Endothelial cell of umbilical vein (primary cell): ENCODE data around the gene SFMBT2.
"Not testable (repeated sequence)": the region's sequence is repeated elsewhere in the genome, so short reads cannot be mapped to it uniquely, and the experiment has no call there.

Experiments
- EZH2 ChIP-seq: IDR thresholded peaks from 2 replicates; pipeline ENCODE4 v1.6.1; 2012; ENCODE audit warnings: borderline replicate concordance, low read depth, mild to moderate bottlenecking, moderate library complexity, low read length, inconsistent platforms; ENCODE audit not compliant: severe bottlenecking
- GATA2 ChIP-seq: IDR thresholded peaks from 2 replicates; pipeline ENCODE4 v1.7.0; 2011; ENCODE audit warnings: low read depth, mild to moderate bottlenecking, moderate library complexity, mixed read lengths, low read length; ENCODE audit not compliant: insufficient read length, insufficient read depth
- POLR2A ChIP-seq: IDR thresholded peaks from 2 replicates; pipeline ENCODE4 v1.6.1; 2012; ENCODE audit warnings: low read depth, mild to moderate bottlenecking, control low read depth, low read length

DNA sequence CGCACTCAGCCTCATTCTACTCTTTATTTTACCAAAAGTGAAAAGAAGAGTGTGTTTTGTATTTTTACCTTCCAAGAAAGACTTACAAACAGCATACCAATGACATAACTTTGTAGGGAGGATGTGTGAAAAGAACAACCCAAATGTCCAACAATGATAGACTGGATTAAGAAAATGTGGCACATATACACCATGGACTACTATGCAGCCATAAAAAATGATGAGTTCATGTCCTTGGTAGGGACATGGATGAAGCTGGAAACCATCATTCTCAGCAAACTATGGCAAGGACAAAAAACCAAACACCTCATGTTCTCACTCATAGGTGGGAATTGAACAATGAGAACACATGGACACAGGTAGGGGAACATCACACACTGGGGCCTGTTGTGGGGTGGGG is 228.5 kb downstream of the SFMBT2 start:
- not testable (repeated sequence) for TF ChIP-seq GATA2, EZH2, POLR2A
